Activated B cell treated with CpG ODN at 0.5 μM for 24 hours (primary cell): ENCODE measurements around the gene FUCA2. TPM values are rescaled to one million over a fixed set of nuclear protein-coding genes. Genes with fewer than 3 reads are reported as not detected.
A peak's percentile ranks its signal among the peaks of the same experiment; 100 is the strongest.

ENCODE experiments used
- ATAC-seq: fragments of 200-7000 bp; cut with Tn5 transposase; one replicate; pipeline ENCODE4 v1.10.0; 2021; ENCODE audit warnings: low read depth, mild to moderate bottlenecking, moderate library complexity
- CTCF ChIA-PET: fragments of 350-600 bp; sonication (Branson Sonifier 250); formaldehyde crosslinking; loops from one replicate; lab custom pipeline; 2021; ENCODE audit warnings: antibody characterized with exemption; lab: Charles Lee
- POLR2A ChIA-PET: fragments of 350-600 bp; sonication (Branson Sonifier 250); formaldehyde crosslinking; loops from one replicate; lab custom pipeline; 2021; ENCODE audit warnings: antibody characterized with exemption; lab: Charles Lee
- DNase-seq: peaks from one replicate; pipeline ENCODE4 v3.0.0; 2022
- H3K27ac Mint-ChIP-seq: one replicate; pipeline ENCODE4 v1.8.0; 2020; ENCODE audit warnings: mixed read lengths
- H3K27me3 Mint-ChIP-seq: one replicate; pipeline ENCODE4 v1.8.0; 2021; ENCODE audit warnings: mixed read lengths
- H3K36me3 Mint-ChIP-seq: one replicate; pipeline ENCODE4 v1.8.0; 2021; ENCODE audit warnings: low read depth, mixed read lengths
- H3K4me1 Mint-ChIP-seq: one replicate; pipeline ENCODE4 v1.8.0; 2021; ENCODE audit warnings: mixed read lengths
- H3K4me3 Mint-ChIP-seq: one replicate; pipeline ENCODE4 v1.8.0; 2020; ENCODE audit warnings: mild to moderate bottlenecking, mixed read lengths
- H3K9me3 Mint-ChIP-seq: one replicate; pipeline ENCODE4 v1.8.0; 2020; ENCODE audit warnings: mixed read lengths
- intact Hi-C: fragments of 100-400 bp; cut with micrococcal nuclease; formaldehyde crosslinking; loops from one replicate; pipeline ENCODE4 v1.15.1; 2024
- total RNA-seq: library from RNA; stranded (reverse); gene quantifications from 2 replicates; pipeline ENCODE4 v1.2.3, GENCODE V29; 2022
- TF ChIP-seq, protein P1 (sequence below): fragments of 200-600 bp; IDR thresholded peaks from one replicate; pipeline ENCODE4 v1.8.0; 2022; ENCODE audit warnings: antibody characterized with exemption, mild to moderate bottlenecking

FUCA2 gene
- total RNA-seq, 1 donor from 2014 or later = 8.7 TPM

DNA sequence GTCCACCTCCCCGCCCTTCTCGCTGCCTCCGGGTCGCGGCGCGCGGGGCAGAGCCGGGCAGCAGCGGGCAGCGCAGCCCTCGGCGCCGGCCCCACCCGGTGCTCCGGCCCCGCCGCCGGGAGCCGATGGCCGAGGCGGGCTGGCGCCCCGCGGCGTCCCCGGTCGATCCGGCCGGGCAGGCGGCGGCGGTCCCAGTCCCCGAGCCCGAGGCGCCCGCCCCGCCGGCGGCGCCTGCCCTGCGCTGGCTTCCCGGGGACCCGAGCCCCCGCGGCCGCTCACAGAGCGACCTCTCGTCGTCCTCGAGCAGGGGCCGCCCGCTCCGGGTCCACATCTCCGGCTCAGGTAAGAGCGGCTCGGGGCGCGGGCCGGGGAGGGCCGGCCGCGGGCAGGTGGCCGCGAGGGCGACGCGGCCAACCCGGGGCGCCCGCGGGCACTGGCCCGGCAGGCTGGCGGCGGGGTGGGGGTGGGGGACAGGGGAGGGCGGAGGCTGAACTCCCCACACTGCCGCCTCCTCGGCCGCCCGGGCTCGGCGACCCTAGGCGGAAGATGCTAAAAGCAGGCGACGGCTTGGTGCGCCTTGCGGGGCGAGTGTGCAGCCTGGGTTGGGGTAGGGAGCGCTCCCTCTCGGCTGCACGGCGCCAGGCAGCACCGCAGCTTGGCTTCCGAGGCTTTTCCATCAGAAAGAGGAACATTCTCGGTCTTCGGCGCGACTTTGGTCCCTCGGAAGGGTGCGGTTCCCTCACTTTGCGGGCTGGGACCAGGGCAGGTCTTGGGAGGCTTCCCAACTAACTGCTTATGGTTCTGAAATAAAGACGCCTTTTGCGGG, 25.6 kb upstream of the FUCA2 start:
- ChIA-PET POLR2A (interaction anchor here (1.0 to 1.7 kb wide), 2 partner anchors 24 to 26 kb away, joined by 4 read pairs; partner anchors contain the start of gene FUCA2), CTCF (interaction anchor here (0.9 to 1.0 kb wide), 2 partner anchors 32 to 39 kb away, joined by 3 to 4 read pairs; no protein-coding TSS in a partner anchor)
- ATAC-seq = peak; percentile 67
- H3K27ac Mint-ChIP-seq = no peak overlapping the region
- no peaks in the 10 kb centered on the region for H3K36me3 Mint-ChIP-seq
- H3K4me1 Mint-ChIP-seq = peaks cover 32% of the 10 kb centered on the region
- peak; percentile 51 for DNase-seq
- TF ChIP-seq, protein P1, sequence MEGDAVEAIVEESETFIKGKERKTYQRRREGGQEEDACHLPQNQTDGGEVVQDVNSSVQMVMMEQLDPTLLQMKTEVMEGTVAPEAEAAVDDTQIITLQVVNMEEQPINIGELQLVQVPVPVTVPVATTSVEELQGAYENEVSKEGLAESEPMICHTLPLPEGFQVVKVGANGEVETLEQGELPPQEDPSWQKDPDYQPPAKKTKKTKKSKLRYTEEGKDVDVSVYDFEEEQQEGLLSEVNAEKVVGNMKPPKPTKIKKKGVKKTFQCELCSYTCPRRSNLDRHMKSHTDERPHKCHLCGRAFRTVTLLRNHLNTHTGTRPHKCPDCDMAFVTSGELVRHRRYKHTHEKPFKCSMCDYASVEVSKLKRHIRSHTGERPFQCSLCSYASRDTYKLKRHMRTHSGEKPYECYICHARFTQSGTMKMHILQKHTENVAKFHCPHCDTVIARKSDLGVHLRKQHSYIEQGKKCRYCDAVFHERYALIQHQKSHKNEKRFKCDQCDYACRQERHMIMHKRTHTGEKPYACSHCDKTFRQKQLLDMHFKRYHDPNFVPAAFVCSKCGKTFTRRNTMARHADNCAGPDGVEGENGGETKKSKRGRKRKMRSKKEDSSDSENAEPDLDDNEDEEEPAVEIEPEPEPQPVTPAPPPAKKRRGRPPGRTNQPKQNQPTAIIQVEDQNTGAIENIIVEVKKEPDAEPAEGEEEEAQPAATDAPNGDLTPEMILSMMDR = no peak
- intact Hi-C loops = loop anchor here (1.0 to 2.0 kb wide), 6 partner anchors 9 to 87 kb away; partner anchors contain the start of genes ADAT2, FUCA2 and PEX3
- no peaks in the 10 kb centered on the region for H3K27me3 Mint-ChIP-seq
- H3K4me3 Mint-ChIP-seq = peak overlapping the region; percentile 81
- H3K9me3 Mint-ChIP-seq = no peaks in the 10 kb centered on the region

DNA sequence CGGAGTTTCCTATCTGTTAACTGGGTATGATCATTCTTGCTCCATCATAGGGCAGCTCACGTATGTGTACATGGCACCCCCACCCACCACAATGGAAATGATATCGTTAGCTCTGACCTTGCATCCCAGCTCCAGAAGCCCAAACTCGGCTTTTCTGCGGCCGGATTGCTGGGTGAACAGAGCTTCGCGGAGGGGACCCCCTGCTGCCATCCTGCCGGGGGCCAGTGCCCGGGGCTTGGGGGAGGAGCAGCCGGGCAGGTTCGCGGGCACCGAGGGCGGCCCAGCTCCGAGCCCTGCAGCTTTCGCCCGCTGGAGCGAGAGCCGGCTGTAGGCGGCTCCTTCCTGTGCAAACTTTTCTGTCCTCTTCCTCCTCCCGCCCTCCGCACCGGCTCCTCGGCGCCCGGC, 24.9 kb upstream of the FUCA2 start:
- H3K36me3 Mint-ChIP-seq = no peaks in the 10 kb centered on the region
- ChIA-PET POLR2A (interaction anchor here (0.6 to 1.4 kb wide), 8 partner anchors 23 to 558 kb away, joined by 3 to 4 read pairs (median 3); partner anchors contain the start of genes FUCA2 and SF3B5), CTCF (interaction anchor here (0.9 kb wide), 2 partner anchors 23 to 40 kb away, joined by 3 to 4 read pairs; no protein-coding TSS in a partner anchor)
- no peaks in the 10 kb centered on the region for H3K9me3 Mint-ChIP-seq
- TF ChIP-seq, protein P1 = no peak
- peak; percentile 46 for DNase-seq
- peak overlapping the region; percentile 79 for H3K4me3 Mint-ChIP-seq
- intact Hi-C loops = loop anchor here (1.0 to 2.0 kb wide), 4 partner anchors 8 to 58 kb away; partner anchors contain the start of gene FUCA2
- no peaks in the 10 kb centered on the region for H3K27me3 Mint-ChIP-seq
- peak overlapping the region; percentile 65 for H3K27ac Mint-ChIP-seq
- H3K4me1 Mint-ChIP-seq = peaks cover 32% of the 10 kb centered on the region
- peak; percentile 63 for ATAC-seq

DNA sequence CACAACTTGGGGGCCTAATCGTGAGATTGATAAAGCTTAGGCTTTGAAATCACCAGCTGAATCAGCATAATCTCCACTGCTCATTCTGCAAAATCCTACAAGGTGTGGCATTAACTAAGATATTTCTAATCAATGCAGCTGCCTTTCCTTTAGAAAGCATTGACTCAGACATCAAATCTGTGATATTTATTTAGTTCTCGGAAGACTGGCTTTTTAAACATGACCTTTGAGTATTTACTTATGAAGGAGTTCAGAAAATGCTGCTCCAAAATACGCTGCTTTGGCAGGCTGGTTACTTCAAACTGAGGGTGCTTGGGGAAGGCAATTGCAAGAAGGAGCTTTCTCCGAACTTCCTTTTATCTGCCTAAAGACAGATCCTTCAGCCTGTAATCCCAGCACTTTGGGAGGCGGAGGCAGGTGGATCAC, 23.7 kb upstream of the FUCA2 start:
- TF ChIP-seq, protein P1 = no peak
- H3K27me3 Mint-ChIP-seq = no peaks in the 10 kb centered on the region
- H3K4me1 Mint-ChIP-seq = peaks cover 32% of the 10 kb centered on the region
- H3K9me3 Mint-ChIP-seq = no peaks in the 10 kb centered on the region
- peak overlapping the region; percentile 52 for H3K4me3 Mint-ChIP-seq
- DNase-seq = no peak
- ChIA-PET POLR2A (interaction anchor here (1.4 to 1.5 kb wide), 2 partner anchors 24 to 85 kb away, joined by 3 to 4 read pairs; partner anchors contain the start of genes ADAT2, FUCA2 and PEX3), CTCF (interaction anchor here (0.6 to 1.5 kb wide), 4 partner anchors 23 to 40 kb away, joined by 3 to 4 read pairs (median 4); partner anchors contain the start of gene FUCA2)
- H3K27ac Mint-ChIP-seq = peak overlapping the region; percentile 81
- ATAC-seq = no peak
- intact Hi-C loops = no loop called here
- no peaks in the 10 kb centered on the region for H3K36me3 Mint-ChIP-seq

DNA sequence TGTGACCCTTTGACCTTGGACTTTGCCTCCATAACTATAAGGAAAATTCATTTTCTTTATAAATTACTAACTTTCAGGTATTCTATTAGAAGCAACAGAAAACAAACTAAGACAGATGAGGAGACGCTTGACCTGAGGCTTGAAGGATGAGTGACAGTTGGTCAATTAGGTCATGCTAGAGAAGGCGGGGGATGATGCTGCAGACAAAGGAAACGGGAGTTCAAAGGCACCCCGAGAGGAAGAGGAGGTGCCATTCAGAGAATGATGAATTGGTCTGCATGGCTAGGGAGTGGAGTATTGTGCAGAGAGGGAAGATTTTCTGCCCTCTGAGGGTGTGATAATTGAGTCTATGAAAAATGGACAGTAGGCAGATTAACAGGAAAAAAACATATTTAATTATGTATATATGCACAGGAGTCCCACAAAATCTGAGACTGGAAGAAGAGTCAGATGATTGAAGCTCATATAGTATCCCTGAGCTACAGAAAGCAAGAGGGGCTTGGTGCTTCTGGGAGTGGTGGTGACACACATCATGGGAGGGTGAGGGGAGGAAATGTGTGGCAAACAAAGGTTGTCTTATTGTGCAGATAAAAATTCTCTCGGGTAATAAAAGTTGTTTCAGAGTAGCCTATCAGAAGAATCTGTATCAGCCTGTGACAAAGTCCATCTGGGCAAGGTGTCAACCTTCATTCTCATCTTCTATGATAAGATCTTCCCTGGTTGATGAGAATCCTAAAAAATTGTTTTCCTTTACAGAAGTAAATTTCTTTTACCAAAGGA, 20.4 kb upstream of the FUCA2 start:
- H3K36me3 Mint-ChIP-seq = no peaks in the 10 kb centered on the region
- DNase-seq (no peak), ATAC-seq (no peak)
- H3K4me1 Mint-ChIP-seq = peaks cover 27% of the 10 kb centered on the region
- H3K9me3 Mint-ChIP-seq = no peaks in the 10 kb centered on the region
- intact Hi-C loops = no loop called here
- H3K27me3 Mint-ChIP-seq = no peaks in the 10 kb centered on the region
- ChIA-PET CTCF (no interaction called here), POLR2A (interaction anchor here (1.7 kb wide), 1 partner anchor 20 kb away, joined by 3 read pairs; the partner anchor contains the start of gene FUCA2)
- H3K27ac Mint-ChIP-seq = no peak overlapping the region
- H3K4me3 Mint-ChIP-seq = no peak overlapping the region
- TF ChIP-seq, protein P1 = no peak
